HG03025 (cell line): ENCODE measurements around the gene SLC2A5.
"Not testable (repeated sequence)": the region's sequence is repeated elsewhere in the genome, so short reads cannot be mapped to it uniquely, and the experiment has no call there.

Source experiments
- ATAC-seq: cut with Tn5 transposase; IDR thresholded peaks from one replicate; pipeline ENCODE4 v1.9.1; 2021; ENCODE audit warnings: mild to moderate bottlenecking, moderate library complexity; ENCODE audit not compliant: unreplicated experiment, low FRiP score

The SLC2A5 gene

DNA sequence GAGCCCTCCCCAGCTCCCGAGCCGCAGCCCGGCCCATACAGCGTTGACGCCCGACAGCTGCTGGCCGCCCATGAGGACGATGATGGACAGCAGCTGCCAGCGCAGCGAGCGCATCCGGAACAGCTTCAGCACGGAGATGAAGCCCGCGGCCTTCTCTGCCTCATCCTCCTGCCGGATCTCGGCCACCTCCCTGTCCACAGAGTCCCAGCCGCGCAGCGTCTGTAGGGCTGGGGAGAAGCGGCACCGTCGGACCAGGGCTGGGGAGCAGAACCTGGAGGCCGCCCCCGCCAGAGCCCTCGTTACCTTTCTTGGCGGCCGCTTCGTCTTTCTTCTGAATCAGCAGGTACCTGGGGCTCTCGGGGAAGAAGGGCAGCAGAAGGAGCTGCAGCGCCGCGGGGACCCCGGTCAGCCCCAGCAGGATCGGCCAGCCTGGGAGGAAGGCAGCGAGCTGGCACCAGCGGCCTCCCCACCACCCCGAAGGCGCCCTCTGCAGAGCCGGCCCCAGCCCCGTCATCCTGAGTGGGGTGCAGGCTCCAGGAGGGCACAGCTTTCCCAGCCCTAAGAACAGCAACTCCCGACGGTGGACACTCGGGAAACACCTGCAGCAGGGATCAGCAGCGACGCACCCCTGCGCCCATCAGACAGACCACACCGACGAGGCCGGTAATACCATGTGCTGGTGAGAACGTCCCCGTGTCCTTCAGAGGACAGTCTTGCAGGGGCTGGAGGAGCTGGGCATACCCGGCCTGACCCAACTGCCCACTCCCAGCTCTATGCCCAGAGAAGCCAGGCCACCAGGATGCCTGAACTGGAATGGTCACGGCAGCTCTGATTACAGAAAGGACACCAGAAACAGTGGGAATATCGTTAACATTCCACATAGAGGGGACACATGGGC, 29.4 kb downstream of the SLC2A5 start:
- no peak for ATAC-seq

DNA sequence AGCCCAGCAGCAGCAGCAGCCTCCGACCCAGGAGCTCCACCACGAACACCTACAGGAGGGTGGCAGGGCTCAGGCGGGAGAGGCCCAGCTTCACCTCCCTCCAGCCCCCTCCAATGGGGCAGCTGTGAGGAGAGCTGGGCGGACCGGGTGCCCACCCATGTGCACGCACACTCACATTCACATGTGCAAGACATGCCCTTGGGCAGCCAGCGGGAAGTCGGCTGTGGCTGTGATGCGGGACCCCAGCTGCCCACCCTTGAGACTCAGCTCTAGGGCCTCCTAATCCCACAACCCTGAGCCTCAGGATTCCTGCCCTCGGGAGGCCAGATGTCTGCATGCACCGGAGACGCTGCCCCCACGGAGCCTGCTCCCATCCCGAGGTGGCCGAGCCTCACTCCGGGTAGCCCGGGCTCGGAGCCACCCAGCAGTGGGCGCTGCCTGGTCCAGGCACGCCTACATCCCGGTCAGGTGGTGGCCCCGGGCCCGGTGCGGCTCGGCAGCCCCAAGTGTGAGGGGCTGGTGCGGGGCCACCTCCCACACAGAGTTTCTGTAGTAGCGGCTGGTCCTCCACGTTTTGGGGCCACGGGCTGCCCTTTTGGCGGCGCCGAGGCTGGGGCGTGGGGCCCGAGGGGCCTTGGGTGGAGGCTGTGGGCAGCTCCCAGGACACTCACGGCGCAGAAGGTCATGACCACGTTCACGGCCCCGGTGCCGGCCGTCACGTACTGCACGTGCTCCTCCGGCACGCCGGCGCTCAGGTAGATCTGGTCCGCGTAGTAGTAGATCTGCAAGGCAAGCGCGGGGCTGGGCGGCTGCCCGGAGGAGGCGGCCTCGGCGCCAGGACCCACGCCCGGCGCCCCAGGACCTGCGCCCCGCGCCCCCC, 30.3 kb downstream of the SLC2A5 start:
- ATAC-seq = no peak

DNA sequence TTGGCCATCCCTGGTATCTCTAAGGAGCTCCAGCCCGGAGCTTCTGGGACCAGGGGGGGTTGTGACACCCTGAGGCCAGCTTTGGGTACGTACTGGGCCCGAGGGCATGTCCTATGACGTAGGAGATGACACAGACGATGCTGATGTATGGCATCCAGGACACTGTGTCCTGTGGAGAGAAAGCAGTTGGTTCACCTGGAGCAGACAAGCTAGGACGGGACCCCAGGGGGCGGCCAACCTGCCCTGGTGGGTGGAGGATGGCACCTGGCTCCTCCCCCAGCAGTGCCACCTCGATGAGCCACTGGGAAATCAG, 31.1 kb downstream of the SLC2A5 start:
- ATAC-seq = no peak

DNA sequence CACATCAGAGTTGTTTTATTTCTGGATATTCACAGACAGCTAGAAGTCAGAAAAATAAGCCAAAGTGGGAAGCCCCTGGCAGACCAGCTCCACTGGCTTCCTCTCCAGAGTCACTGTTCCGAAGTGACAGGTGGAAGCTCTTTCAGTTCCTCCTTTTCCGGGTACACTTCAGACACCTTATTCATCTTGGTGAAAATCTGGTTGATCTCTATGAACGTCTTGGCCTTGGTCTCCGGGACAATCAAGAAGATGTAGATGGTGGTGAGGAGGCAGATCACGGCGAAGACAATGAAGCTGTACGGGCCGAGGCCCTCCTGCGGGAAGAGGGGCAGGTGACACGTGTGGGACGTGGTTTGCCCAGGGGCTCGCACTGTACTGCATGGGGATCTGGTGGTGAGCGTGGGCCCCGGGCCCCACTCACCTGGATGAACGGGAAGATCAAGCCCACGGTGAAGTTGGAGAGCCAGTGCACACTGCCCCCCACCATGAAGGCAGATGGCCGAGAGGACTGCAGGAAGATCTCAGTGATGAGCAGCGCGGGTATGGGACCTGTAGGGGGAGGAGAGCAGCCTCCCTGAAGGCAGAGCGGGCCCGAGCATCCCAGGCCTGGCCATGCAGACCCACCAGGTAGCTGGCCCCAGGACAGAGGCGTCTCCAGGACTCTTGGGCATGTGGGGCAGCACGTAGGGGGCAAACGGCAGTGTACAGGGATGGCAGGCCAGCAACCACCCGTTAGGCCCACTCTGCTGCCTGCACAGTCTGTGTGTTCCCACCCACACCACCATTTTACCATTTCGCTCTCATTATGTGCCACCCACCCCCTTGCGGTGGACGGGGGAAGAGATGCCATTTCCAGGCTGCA, 31.7 kb downstream of the SLC2A5 start:
- no peak for ATAC-seq

DNA sequence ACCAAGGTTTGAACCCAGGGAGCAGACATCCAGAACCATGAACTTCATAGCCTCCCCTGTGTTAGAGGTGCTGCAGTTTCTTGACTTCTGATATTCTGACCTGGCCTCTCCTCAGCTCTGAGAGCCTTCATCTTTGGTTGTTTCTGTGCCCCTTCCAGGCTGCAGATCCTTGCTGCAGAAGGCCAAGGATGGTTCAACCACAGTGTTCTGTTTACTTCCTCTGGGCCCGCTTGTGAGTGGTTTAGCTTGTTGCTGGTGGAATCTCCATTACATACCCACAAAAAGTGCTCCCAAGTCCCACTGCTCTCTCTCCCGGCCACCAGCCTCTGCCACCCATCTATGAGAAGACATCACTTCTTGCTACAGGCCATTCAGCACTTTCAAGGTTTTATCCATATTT, 34.2 kb downstream of the SLC2A5 start:
- ATAC-seq = no peak

DNA sequence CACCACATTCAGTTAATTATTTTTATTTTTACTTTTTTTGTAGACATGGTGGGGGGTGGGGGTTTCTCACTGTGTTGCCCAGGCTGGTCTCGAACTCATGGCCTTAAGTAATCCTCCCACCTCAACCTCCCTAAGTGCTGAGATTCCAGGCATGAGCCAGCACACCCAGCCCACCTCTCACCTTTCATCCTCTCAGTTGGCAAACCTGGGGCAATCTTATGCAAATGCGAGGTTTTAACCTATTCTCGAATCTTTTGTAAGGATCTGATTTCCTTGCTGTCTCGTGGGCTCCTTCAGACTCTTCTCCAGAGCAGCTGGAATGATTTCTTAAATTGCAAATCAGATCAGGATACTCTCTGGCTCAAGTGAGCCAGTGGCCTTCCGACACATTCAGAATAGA, 36.1 kb downstream of the SLC2A5 start:
- no peak for ATAC-seq

DNA sequence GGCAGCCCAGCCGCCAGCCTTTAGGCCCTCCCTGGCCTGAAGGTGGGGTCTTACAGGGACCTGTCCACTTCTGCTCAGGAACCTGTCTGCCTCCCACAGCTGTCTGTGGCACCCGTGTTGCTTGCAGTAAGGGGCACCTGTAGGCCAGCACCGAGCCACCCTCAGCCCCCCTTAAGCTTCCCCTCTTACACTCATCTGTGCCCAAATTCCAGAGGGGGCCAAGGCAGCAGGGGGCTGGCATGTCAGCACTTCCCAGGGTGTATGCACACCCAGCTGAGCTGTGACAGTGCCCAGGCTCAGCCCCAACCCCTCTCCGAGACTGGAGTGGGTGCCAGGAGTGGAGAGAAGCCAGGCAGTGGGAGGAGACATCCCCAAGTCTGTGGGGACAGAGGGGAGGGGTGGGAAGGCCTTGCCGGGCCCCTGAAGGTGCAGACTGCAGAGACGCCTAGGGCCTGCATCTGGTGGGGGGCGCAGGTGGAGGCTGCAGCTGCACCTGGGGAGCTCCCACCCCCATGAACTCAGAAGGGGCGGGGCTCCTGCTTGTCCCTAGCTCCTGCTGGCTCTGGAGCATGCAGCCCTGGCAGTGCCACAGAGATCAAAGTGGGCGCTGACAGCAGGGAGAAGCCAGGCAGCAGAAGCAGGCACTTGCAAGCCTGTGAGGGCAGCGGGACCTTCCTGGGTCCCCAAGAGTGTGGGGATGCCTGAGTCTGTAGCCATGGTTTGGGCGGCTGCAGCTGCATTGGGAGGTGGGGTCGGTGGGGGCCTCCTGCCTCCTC, 37.8 kb downstream of the SLC2A5 start:
- no peak for ATAC-seq

DNA sequence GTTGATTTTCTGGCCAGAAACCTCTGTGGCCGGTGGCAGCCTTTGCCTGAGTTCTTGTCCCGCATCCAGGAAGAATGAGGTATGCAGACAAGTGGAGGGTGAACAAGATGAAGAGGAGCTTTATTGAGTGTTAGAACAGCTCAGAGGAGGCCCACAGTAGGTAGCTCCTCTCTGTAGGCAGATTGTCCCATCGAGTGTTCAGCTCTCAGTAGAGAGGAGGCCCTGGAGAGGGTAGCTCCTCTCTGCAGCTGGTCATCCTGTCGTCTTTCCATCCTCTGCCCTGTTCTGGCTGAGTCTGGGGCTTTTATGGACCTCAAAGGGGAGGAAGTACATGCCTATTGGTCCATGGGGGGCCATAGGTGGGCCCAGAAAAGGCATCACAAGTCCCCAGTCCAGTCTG, 38.4 kb downstream of the SLC2A5 start:
- not testable (repeated sequence) for ATAC-seq

DNA sequence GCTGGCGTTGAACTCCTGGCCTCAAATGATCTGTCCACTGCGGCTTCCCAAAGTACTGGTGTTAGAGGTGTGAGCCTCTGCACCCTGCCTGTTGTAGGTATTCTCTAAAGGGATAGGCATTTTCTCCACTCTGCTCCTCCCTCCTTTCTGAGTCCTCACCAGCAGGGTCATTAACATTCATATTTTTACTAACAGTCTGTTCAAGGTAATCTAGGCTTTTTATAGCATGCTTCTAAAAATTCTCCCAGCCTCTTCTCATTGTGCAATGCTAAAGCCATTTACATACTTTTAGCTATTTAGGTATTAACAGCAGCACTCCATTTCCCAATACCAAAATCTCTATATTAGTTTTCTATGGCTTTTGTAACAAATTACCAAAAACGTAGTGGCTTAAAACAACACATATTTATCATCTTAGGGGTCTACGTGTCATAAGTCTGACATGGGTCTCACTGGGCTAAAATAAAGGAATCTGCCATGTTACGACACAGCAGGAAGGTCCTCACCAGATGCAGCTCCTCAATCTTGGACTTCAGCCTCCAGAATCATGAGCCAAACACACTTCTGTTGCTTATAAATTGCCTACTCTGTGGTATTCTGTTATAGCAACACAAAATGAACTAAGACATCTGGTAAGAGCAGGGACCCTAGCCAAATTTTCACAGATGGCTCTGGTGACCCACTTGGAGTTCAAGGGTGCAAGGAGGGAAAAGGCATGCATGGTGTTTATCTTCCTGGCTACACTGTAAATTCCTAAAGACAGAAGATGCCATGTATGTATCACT, 40.3 kb downstream of the SLC2A5 start:
- ATAC-seq = no peak

DNA sequence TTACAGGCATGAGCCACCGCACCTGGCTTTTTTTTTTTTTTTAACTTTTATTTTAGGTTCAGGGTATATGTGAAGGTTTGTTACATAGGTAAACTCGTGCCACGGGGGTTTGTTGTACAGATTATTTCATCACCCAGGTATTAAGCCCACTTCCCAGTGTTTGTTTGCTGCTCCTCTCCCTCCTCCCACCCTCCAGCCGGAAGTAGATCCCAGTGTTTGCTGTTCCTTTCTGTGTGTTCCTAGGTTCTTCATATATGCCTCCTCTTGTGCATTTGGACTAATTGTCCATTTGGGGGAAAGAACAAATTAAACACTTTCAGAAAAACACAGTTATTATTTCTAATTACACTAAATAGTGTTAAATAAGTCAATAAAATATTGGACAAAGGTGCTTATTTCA, 42.1 kb downstream of the SLC2A5 start:
- no peak for ATAC-seq

DNA sequence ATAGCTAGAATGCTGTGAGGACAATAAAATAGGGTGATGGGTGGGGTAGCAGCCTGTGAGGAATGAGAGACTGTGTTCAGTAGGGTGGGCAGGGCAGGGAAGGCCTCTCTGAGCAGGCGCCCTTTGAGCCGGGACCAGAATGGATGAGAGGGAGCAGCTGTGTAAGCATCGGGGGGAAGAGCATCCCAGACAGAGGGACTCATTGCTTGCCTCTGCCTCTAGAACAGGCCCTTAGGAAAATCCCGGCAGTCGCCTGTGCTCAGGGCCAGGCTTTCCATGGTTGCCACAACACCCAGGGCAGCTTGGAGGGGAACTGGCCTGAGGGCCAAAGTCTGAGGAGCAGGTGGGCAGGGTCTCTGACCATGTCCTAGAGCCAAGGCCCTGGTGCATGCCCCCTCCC, 44.0 kb downstream of the SLC2A5 start:
- ATAC-seq = no peak

DNA sequence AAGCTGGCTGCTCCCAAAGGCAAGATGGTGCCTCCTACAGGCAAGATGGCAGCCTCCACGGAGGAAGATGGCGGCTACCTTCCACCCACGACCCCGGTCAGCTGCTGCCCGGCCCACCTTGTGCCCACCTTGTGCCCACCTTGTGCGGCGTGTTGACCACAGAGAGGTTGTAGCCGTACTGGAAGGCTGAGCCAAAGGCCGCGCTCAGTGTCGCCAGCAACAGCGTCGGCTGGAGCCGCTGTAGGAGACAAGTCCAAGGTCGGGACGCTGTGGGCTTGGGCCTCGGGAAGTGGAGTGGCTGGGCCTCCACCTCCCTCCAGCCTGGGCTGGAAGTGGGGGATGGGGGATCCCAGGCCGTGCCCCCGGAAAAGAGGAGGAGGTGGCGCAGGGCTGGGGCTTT, 44.6 kb downstream of the SLC2A5 start:
- no peak for ATAC-seq

DNA sequence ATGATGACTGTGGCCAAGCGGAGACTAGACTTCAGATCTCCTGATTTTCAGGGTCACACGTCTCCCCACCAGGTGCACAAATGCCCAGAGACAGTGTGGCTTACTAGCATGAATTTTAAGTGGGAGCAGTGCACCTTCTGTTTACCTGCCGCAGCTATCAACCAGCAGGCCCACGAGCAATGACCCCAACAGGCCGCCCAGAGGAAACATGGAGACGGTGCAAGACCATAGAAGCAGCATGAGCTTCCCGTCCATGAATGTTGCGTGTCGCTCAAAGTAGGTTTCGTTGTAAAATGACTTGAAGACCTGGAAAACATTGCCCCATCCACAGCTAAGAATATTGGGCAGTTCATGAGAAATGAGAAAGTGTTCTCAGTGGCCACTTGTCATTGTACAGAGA, 46.7 kb downstream of the SLC2A5 start:
- ATAC-seq = no peak

DNA sequence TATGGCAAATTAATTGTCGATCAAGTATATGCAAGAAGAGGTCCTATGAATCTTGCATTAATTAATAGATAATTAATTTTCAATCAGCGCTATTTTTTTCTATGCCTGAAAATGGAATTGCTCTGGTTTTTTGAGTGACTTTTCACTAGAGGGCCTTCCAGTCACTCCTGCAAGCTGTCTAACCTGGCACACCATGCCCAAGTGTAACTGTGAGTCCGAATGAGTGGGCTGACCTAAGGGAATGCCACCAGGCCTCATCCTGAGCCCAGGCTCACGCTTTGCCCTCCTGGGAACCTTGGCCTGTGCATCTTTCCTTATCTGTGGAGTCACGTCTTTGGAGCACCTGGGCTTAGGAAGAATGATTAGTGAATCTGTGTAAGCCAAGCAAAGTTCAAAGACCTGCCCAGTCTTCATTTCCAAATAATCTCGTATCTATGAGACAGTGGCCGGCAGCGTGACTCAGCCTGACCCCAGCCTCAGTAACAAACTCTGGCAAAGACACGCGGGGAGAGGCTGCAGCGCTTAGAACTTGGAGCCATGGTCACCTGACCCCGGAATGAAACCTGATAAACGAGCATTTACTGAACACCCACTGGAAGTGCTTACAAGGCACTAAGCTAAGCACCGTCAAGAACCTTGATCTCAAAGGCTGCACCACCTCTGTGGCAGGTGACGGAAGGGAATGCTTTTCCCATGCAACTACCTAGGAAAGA, 47.3 kb downstream of the SLC2A5 start:
- ATAC-seq = not testable (repeated sequence)

DNA sequence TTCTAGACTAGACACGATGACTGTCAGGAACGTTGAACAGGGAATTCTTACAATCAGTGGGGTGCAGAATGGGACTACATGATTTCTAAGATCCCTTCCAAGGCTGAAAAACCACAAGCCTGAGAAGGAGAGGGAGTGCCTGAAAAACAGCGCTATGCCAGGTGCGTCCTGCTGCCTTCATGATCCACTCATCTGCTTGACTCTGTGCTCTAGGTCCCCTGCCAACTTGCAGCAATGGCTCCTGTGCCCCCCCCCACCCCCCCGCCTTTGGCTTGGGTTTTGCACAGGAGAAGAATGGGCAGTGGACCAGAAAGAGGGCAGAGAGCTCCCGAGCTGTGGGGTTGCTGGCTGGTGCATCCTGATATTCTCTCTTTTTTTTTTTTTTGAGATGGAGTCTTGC, 49.1 kb downstream of the SLC2A5 start:
- no peak for ATAC-seq

DNA sequence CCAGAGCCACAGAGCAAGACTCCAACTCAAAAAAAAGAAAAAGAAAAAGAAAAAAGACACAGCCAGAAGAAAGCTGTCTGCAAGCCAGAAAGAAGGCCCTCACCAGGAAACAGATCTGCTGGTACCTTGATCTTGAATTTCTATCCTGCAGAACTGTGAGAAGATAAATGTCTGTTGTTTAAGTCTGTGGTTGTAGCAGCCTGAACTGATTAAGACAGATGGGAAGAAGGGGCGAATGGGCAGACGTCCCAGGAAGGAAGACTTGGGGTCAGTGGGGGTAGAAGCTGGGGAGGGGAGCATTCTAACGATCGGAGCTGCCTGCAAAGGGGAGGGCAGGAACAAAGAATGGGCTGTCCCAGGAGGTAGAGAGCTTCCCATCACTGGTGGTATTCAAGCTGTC, 49.5 kb downstream of the SLC2A5 start:
- no peak for ATAC-seq

DNA sequence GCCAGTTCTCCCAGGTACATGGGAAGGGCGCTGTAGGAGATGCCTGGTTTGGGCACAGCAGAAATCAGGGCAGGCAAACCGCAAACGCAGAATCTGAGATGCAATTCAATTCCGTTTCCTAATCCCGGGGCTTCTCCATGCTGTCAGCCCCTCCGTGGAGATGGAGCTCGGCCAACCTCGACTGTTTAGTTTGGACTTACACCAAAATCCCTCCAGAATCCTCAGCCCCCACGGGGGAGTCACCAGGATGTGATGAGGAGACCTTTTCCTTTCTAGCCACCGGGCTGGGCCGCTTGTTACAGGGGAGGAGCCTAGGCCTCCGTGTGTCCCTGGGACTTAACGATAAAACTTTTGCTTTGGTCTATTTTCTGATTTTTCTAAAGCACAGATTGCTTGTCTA, 51.1 kb downstream of the SLC2A5 start:
- no peak for ATAC-seq

DNA sequence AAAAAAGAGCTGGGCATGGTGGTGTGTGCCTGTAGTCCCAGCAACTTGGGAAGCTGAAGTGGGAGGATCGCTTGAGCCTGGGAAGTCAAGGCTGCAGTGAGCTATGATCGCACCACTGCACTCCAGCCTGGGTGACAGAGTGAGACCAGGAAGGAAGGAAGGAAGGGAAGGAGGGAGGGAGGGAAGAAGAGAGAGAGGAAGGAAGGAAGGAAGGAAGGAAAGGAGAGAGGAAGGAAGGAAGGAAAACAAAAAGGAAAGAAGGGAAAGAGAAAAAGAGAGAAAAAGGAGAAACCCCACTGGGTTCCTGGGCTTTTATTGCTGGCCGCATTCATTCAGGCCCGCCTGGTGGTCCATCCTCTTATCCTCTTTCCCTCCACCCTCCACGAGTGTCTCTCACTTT, 53.0 kb downstream of the SLC2A5 start:
- ATAC-seq = no peak
